Measurements from ENCODE around the gene ARHGEF12. TPM values are rescaled to one million over a fixed set of nuclear protein-coding genes. Genes with fewer than 3 reads are reported as not detected.

The ARHGEF12 gene
- total RNA-seq, 1 donor from 2014 or later = 92.5 TPM

DNA sequence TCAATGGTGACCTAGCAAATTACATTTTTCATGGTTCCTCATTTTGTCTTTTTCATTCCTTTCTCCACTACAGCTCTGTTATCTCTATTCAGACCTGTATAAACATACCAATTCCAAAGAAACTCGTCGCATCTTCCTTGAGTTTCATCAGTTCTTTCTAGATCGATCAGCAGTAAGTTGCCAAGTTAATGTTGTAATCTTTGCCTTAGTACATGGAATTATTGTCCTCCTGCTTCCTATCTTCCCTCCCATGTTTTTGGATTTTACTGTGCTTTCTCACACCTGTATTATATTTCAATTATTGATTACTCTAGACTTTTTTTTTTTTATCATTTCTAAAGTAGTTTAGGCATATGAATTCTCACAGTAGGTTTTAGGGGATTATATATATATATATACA, 105.8 kb downstream of the ARHGEF12 start:
- ATAC-seq = no peak
- intact Hi-C loops (cut with micrococcal nuclease) = no loop called here
- DNase-seq = no peak

DNA sequence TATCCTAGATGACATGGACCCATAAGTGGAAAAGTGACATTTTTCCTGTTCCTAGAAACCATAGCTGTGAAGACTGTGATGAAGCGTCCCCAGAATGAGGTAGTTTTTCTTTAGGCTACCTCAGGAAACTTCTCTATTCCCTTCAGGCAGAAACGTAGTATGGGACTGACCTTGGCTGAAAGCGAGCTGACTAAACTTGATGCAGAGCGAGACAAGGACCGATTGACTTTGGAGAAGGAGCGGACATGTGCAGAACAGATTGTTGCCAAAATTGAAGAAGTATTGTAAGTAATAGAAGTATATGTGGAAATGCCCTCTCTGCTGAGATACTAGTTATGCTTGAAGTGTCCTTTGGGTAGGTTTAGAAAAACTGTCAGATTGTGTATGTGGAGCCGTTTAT, 110.6 kb downstream of the ARHGEF12 start:
- ATAC-seq (no peak), DNase-seq (no peak)
- intact Hi-C loops (cut with micrococcal nuclease) = no loop called here

DNA sequence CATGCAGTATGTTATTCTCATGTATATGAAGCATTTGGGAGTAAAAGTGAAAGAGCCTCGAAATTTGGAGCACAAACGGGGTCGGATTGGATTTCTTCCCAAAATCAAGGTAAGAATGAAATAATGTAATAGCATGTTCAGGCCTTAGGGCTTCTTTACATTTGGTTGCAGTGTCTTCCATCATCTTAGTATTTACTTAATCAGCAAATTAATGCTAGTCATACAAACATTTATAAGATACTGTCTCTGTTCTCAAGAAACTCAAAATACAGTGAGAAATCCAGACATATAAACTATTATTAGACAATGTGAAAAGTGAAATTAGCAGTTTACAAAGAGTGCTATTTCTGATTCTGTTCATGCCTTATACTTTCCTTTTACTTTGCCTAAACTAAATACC, 112.0 kb downstream of the ARHGEF12 start:
- DNase-seq = no peak
- no peak for ATAC-seq
- intact Hi-C loops (cut with micrococcal nuclease) = no loop called here

DNA sequence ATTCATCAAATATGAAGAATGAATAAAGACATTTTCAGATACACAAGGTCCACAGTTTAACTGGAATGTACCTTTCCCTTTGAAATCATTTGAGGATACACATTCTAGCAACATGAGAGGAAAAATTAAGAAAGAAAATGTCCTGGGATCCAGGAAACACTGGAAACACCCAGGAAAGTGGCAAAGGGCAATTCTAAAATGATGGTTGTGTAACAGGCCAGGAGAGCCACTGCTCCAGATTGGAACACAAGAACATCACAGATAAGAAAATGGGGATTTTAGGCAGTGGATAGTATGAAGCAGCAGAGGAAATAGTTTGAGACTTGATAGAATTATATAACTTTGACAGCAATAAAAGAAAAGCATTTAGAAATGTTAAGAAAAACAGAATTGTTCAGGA, 119.3 kb downstream of the ARHGEF12 start:
- DNase-seq (no peak), ATAC-seq (no peak)
- intact Hi-C loops (cut with micrococcal nuclease) = no loop called here

DNA sequence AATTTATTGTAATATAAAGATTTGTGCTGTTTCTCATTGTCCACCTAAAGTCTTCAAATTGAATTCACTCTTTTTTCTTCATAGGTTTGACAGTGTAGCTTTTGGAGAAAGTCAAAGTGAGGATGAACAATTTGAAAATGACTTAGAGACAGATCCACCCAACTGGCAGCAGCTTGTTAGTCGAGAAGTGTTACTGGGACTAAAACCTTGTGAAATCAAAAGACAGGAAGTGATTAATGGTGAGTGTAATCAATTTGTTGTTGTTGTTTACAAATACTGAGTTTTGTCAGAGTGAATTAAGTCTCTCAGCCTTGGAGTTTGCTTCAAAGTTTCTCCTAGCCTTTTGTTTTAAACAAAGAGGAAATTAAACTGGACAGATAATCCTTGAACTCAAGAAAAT, 121.8 kb downstream of the ARHGEF12 start:
- no peak for ATAC-seq
- intact Hi-C loops (cut with micrococcal nuclease) = no loop called here
- DNase-seq = no peak

DNA sequence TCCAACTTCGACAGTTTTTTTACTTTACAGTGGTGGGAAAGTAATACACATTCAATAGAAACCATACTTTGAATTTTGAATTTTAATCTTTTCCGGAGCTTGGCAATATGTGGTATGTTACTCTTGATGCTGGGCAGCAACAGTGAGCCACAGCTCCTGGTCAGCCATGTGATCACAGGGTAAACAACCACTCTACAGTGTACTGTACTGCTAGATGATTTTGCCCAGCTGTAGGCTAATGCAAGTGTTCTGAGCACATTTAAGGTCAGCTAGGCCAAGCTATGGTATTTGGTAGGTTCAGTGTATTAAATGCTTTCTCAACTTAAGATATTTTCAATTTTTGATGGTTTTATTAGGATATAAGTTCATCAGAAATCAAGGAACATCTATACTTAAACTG, 126.6 kb downstream of the ARHGEF12 start:
- no peak for ATAC-seq
- intact Hi-C loops (cut with micrococcal nuclease) = no loop called here
- no peak for DNase-seq

DNA sequence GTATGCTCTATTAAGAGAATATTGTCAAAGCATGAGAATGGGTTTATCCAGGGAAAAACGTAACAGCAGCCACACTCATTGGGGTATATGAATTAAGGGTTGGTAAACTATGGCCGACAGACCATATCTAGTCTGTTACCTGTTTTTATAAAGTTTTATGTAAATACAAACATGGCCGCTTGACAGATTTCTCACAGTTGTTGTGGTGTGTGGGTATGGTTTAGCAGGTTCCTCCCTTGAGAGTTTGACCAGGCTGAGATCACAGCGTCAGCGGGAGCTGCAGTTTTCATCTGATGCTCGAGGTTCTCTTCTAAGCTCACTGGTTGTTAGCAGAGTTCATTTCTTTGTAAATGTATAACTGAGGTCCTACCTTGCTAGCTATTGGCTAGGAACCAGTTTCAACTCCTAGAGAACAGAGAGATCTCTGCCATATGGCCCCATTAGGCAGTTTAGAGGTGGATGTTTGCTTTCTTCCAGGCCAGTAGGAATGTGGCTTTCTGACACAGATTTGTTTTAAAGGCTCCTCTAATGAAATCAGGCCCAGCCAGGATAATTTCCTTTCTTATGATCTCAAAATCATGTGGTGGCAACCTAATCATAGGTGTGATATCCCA, 129.8 kb downstream of the ARHGEF12 start:
- ATAC-seq (no peak), DNase-seq (no peak)
- intact Hi-C loops (cut with micrococcal nuclease) = no loop called here

DNA sequence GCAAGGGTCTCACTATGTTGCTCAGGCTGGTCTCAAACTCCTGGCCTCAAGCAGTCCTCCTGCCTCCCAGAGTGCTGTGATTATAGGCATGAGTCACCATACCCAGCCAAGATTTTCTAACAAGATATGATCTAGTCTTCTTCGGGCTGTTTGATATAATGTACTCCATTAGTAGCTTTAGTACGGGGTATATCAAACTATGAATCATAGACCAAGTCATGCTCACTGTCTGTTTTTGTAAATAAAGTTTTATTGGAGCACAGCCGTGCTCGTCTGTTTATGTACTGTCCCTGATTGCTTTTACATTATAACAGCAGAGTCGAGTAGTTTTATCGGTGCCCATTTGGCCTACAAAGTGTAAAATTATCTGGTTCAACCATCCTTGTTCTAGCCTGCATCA, 131.4 kb downstream of the ARHGEF12 start:
- intact Hi-C loops (cut with micrococcal nuclease) = no loop called here
- ATAC-seq (no peak), DNase-seq (no peak)

DNA sequence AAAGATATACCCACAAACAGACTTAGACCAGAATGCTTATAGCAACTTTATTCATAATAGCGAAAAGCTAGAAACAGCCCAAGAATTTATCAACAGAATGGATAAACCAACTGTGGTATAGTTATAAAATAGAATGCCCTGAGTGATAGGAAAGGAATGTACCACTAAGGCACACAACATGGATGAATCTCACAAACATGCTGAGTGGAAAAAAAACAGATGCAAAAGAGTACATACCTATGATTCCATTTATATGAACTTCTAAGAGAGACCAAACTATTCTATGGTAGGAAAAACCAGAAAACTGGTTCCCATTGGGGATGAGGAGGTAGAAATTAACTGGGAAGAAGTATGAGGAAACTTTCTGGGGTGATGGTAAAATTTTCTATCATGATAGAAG, 134.9 kb downstream of the ARHGEF12 start:
- DNase-seq = no peak
- intact Hi-C loops (cut with micrococcal nuclease) = no loop called here
- ATAC-seq = no peak

DNA sequence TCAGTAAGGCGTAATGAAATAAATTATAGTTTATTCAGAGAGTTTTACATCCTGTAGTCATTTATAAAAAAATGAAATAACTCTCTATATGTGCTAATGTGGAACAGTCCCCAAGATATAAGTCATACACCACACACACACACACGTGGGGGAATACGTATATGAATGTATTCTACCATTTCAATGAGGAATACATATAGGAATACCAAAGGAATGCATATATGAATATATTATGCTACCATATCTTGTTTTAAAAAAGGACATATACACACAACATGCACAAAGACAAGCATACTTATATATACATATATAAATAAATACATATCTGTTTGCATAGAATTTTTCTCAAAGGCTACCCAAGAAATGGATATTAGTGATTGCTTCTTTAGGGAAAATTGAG, 135.8 kb downstream of the ARHGEF12 start:
- no peak for DNase-seq
- intact Hi-C loops (cut with micrococcal nuclease) = no loop called here
- no peak for ATAC-seq

DNA sequence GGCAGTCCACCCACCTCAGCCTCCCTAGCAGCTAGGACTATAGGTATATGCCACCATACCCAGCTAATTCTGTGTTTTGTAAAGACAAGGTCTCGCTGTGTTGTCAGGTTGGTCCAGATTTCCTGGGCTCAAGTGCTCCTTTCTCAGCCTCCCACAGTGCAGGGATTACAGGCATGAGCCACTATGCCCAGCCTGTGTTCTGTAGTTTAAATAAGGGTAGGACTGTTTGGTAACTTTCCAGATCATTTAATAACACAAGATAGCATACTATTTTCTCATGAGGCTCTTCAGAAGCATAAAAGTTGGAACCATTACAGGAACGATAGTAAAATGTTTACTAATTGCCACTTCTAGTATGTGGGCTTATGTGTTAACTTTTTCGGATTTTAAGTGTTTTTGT, 137.3 kb downstream of the ARHGEF12 start:
- ATAC-seq = peak; percentile 69
- no peak for DNase-seq
- intact Hi-C loops (cut with micrococcal nuclease) = no loop called here

DNA sequence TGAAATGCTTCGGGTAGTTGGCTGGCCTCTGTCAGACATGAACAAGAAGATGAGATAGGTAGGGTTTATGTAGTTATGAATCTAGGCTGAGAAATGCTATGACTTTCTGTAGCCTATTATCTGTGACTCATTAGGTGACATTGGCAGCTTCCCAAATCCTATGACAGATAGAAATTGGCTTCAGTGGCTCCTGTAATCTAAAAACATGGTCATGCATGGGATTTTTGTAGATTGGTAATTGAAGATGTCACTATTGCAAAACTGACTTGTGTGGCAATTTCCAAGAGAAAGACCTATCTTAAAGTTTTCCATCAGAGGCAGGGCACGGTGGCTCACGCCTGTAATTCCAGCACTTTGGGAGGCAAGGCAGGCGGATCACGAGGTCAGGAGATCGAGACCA, 145.9 kb downstream of the ARHGEF12 start:
- intact Hi-C loops (cut with micrococcal nuclease) = loop anchor here (10.0 kb wide), 1 partner anchor 47 kb away; no protein-coding TSS in a partner anchor
- DNase-seq (no peak), ATAC-seq (no peak)

DNA sequence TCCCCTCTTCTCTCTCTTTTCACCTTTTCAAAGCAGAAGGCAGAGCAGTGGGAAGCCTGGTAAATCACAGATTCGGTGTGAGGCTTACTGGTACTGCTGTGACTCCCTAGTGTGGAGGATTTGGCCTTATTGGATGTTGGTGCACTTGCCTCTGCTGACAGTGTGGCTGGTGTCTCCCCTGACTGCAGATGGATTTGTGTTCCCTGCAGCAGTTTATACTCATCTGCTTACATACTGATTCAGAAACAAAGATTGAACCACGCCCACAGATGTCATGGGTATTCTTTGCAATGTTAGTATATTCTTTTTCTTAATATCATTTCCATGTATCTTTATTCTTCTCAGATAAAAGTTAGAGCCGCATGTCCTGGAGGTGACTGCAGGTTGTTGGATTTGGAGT, 148.5 kb downstream of the ARHGEF12 start:
- intact Hi-C loops (cut with micrococcal nuclease) = loop anchor here (10.0 kb wide), 1 partner anchor 50 kb away; no protein-coding TSS in a partner anchor
- no peak for ATAC-seq
- no peak for DNase-seq

DNA sequence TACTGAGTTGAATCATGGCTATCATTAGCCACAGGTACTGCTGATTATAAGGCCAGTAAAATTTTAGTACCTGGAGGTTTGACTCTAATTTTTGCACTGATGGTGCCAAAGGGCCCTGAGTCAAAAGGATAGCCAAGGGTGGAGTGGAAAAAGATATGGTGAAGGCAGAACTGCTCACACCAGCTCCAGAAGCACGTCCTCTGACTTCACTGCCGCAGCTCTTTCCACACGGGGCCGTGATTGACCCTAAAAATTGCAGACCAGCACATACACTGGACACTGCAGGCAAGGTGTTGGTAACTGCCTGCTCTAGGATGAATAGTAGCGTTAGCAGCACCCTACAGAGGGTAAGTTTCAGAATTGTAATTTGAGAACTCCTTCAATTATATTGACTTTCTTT, 149.9 kb downstream of the ARHGEF12 start:
- DNase-seq (no peak), ATAC-seq (peak; percentile 53)
- intact Hi-C loops (cut with micrococcal nuclease) = loop anchor here (10.0 kb wide), 1 partner anchor 51 kb away; no protein-coding TSS in a partner anchor

DNA sequence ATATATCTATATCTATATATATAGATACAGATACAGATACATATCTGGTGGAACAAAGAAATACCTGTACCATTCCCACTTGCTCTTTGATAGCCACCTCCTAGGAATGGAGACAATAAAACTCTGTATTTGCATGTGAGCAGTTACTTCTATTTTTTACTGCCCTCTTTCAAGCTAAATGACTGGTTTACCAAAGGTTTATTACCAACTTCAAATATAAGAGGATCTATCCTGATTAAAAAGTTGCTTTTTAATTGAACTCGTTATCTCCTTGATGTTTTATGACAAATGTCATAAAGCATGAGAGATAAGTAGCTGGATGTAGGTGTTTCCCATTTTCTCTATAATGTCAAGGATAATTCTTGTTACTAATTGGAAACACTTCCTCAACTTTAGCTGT, 153.6 kb downstream of the ARHGEF12 start:
- no peak for DNase-seq
- no peak for ATAC-seq
- intact Hi-C loops (cut with micrococcal nuclease) = loop anchor here (10.0 kb wide), 1 partner anchor 55 kb away; no protein-coding TSS in a partner anchor

DNA sequence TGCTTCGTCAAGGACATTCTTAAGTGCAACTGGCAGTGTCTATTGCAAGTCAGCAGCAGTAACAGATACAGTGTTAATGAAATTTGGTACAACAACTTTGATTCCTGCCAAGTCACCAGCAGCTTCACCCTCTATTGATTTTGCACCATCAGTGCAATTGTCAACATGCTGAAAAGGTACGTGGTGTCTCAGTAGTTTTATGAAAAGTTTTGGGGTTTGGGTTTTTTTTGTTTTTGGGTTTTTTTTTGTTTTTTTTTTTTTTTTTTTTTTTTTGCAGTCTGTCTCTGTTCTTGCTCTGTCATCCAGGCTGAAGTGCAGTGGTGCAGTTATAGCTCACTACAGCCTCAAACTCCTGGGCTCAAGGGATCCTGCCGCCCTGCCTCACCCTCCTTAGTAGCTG, 156.3 kb downstream of the ARHGEF12 start:
- DNase-seq = no peak
- intact Hi-C loops (cut with micrococcal nuclease) = no loop called here
- ATAC-seq = no peak

DNA sequence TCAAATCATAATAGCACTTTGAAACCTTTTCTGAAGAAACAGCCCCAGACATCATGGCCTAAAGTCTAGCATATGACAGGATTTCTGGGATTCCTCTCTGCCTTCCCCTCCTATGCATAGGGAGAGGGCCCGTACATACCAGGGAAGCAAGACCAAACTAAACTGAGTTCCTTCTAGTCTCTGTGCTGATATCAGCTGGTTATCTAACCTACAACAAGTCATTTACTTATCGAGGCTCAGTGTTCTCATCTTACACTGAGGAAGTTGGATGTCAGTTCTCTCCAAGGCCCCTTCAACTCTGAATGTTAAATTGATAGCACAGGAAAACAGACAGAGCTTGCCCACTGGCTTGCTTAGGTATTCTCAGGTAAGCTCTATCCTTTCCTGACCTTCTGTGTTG, 158.4 kb downstream of the ARHGEF12 start:
- peak; percentile 12 for ATAC-seq
- DNase-seq = no peak
- intact Hi-C loops (cut with micrococcal nuclease) = no loop called here

DNA sequence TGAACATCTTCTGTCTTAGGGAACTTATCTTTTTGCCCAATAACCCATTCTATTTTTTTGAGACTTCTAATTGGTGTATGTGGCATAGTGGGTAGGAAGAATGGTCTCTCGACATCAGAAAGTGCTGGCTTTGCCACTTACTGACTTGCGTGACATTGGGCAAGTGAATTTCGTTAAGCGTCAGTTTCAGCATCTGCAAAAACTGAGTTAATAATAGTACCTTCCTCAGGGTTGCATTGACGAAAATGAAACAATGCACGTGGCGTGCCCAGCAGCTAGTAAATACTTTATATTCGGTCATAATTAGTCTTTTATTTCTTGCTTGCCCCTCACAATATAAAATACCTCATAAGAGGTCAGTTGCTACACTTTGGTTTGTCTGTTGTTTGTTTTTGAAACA, 162.9 kb downstream of the ARHGEF12 start:
- DNase-seq = no peak
- ATAC-seq = no peak
- intact Hi-C loops (cut with micrococcal nuclease) = no loop called here

DNA sequence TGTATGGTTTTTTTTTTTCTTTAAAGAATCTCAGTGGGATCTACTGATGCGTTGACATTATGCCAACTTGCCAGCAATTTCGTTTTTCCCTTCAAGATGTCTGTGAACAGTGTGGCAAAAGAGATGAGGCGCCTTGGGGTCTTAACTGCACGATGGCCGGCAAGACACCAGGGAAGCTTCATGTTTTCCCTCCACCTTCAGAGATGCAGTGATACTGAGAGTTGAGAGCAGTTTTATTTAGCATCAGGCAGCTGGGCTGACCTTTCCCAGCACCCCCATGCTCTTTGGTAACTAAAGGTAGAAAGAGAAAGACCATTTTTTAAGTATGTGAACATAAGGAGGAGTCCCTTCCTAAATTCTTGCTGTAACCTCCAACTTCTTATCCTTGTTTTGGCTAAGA, 163.6 kb downstream of the ARHGEF12 start:
- intact Hi-C loops (cut with micrococcal nuclease) = no loop called here
- DNase-seq (no peak), ATAC-seq (no peak)

DNA sequence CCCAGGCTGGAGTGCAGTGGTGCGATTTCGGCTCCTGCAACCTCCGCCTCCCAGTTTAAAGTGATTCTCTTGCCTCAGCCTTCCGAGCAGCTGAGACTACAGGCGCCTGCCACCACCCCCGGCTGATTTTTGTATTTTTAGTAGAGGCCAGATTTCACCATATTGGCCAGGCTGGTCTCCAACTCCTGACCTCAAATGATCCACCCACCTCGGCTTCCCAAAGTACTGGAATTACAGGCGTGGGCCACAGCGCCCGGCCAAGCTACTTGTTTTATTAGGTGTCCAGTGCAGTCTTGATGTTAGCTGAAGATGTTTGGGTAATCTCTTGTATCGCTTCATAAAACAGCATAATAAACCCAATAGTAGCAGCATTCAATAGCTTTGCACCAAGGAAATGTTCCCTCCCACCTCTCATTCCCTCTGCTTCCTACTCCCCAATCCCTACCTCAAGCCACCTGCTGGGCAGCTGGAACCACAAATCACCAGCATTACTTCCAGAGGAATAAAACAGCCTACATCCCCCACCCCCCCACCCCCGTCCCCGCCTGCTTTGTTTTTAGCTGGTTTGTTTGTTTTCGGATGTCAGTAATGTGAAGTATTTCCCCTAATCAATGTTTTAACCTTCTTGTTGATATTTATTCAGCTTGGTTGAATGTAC, 164.3 kb downstream of the ARHGEF12 start:
- intact Hi-C loops (cut with micrococcal nuclease) = no loop called here
- no peak for DNase-seq
- ATAC-seq = peak; percentile 45

DNA sequence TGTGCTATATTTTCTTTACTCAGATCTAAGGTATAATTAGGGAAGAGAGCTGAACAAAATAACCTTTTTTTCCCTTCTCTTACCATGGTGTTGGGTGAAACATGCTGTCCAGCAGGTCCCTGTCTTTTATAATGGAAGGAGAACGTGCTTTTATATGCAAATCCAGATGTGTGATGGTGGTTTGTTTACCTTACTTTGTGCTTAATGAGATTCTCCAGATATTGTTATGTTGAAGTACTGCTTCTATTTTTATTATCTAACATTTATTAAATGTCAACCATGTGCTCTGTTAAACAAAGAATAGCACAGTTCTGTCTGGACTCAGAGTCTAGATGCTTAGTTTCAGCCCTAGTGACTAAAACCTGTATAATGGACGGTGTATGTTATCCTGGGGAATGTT, 165.2 kb downstream of the ARHGEF12 start:
- no peak for ATAC-seq
- intact Hi-C loops (cut with micrococcal nuclease) = no loop called here
- no peak for DNase-seq

Measured in left ventricle myocardium superior (tissue), 1 donor.